Heart left ventricle (tissue), 13 donors: Measurements from ENCODE around the gene HIPK2.

ENCODE experiments used
- POLR2A ChIP-seq, 2 donors: fragments of 450-650 bp; IDR thresholded peaks; one replicate each; pipeline ENCODE4 v1.6.1; 2017; ENCODE audit warnings: antibody characterized with exemption in 2 of 2, mild to moderate bottlenecking in 2 of 2, moderate library complexity in 2 of 2
- TF ChIP-seq, protein P1 (sequence below), 12 donors: fragments of 200-600 bp; sonication (generic) in 4 of 12; IDR thresholded peaks; one replicate each; pipeline versions ENCODE4 v1.5.0 to v1.8.0; 2018 to 2022; ENCODE audit warnings: antibody characterized with exemption in 12 of 12, mild to moderate bottlenecking in 5 of 12
- donor health status: ischemic (EF 13 %, LVEDD 7.1; RV severe dilation, severe dysfunction).
- donor health status: DM: no; HTN: yes; CAD: no.
- donor health status: DM: no; HTN: no; CAD: no.
- donor health status: ischemic (EF 25% LVEDD 6.9; RV normal size, moderate dysfunction).
- donor health status: ischemic (EF 25% LVEDD 5.7; RV mildly dilated, moderate dysfunction).
- donor health status: ischemic (EF 35%, LVEDD 5.7; RV mildly dilated, moderate dysfunction).
- donor health status: nonischemic (EF 11% LVEDD 7.7; RV severe dilation, severe dysfunction).
- donor health status: DM: yes; HTN: yes; CAD: no.
- donor health status: PGD.
- donor health status: ischemic (EF 29% LVEDD 5.4; RV normal size, mild dysfunction).
- donor health status: nonischemic (EF 23%, LVEDD 6.1; RV moderate dilation, normal function).

DNA sequence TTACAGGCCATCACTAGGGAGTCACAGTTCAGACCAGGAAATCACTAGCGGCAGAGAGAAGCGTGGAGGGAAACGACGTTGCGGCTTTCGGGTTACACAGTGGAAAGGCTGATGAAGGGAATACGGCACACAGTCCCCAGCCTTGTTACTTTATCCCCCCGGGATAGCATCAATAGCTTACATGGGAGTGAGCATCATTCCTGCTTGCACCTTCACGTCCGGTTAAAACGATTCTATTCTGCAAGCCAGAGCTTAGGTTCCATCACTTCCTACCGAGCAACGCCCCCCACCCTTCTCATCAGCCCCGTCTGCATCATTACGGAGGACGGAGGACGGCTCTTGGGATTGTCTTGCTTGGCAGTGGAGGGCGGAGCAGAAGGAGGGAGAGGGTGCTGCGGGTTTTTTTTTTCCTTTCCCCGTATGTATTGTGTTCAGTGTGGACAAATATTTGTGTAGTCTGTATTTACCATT, 129.4 kb downstream of the HIPK2 start:
- TF ChIP-seq, protein P1, sequence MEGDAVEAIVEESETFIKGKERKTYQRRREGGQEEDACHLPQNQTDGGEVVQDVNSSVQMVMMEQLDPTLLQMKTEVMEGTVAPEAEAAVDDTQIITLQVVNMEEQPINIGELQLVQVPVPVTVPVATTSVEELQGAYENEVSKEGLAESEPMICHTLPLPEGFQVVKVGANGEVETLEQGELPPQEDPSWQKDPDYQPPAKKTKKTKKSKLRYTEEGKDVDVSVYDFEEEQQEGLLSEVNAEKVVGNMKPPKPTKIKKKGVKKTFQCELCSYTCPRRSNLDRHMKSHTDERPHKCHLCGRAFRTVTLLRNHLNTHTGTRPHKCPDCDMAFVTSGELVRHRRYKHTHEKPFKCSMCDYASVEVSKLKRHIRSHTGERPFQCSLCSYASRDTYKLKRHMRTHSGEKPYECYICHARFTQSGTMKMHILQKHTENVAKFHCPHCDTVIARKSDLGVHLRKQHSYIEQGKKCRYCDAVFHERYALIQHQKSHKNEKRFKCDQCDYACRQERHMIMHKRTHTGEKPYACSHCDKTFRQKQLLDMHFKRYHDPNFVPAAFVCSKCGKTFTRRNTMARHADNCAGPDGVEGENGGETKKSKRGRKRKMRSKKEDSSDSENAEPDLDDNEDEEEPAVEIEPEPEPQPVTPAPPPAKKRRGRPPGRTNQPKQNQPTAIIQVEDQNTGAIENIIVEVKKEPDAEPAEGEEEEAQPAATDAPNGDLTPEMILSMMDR (IDR thresholded peaks at IDR 0.05): no peak
- no peak for TF ChIP-seq POLR2A (IDR thresholded peaks at IDR 0.05)
